K562 (cell line): Measurements from ENCODE around the gene CHCHD4.

Source experiments
- CEBPB ChIP-seq: fragments of 450-650 bp; IDR thresholded peaks from 2 replicates; pipeline ENCODE4 v1.6.1; 2016; ENCODE audit warnings: missing genetic modification characterization, missing compliant biosample characterization
- ETV6 ChIP-seq, 3 experiments: fragments of 150-350 bp in 1 of 3; sonication (generic) in 1 of 3; formaldehyde crosslinking in 1 of 3; IDR thresholded peaks; 2 replicates each; pipeline versions ENCODE4 v1.6.1 to v1.8.0; 2014 to 2022; ENCODE audit warnings: borderline replicate concordance in 2 of 3, low read depth in 2 of 3, antibody characterized with exemption in 1 of 3, low read length in 1 of 3, mild to moderate bottlenecking in 1 of 3, missing genetic modification reagents in 1 of 3
- HLTF ChIP-seq: fragments of 450-650 bp; IDR thresholded peaks from 2 replicates; pipeline ENCODE4 v1.6.1; 2016
- HOXB6 ChIP-seq: fragments of 250-450 bp; sonication (Bioruptor Pico); IDR thresholded peaks from 2 replicates; pipeline ENCODE4 v1.5.1; 2022; ENCODE audit warnings: mild to moderate bottlenecking, borderline replicate concordance
- MAFG ChIP-seq: fragments of 450-650 bp; conservative IDR thresholded peaks from 2 replicates; pipeline ENCODE4 v1.6.1; 2016; ENCODE audit warnings: missing genetic modification characterization, missing compliant biosample characterization
- POLR2AphosphoS5 ChIP-seq: IDR thresholded peaks from 2 replicates; pipeline ENCODE4 v1.6.1; 2011; ENCODE audit warnings: mild to moderate bottlenecking, low read depth, low read length, moderate library complexity; ENCODE audit not compliant: control insufficient read depth, insufficient read depth
- SMAD3 ChIP-seq: fragments of 450-650 bp; formaldehyde crosslinking; conservative IDR thresholded peaks from 2 replicates; pipeline ENCODE4 v1.4.0; 2020; ENCODE audit warnings: mild to moderate bottlenecking
- TAF1 ChIP-seq: IDR thresholded peaks from 2 replicates; pipeline ENCODE4 v1.6.1; 2011; ENCODE audit warnings: mild to moderate bottlenecking, low read length, moderate library complexity; ENCODE audit not compliant: insufficient read depth, control insufficient read depth, severe bottlenecking; ENCODE audit errors: extremely low read depth
- TF ChIP-seq, protein P1 (sequence below), 3 experiments: IDR thresholded peaks in 2 of 3; conservative IDR thresholded peaks in 1 of 3; 2 replicates each; pipeline ENCODE4 v1.5.1; 2011 to 2012; ENCODE audit warnings: low read length in 3 of 3, mild to moderate bottlenecking in 3 of 3, control low read depth in 2 of 3, improper control_type of control experiment in 1 of 3, inconsistent platforms in 1 of 3, low read depth in 1 of 3, mixed read lengths in 1 of 3, moderate library complexity in 1 of 3; ENCODE audit not compliant: insufficient read depth in 2 of 3
- TF ChIP-seq, protein P2 (sequence below): fragments of 200-800 bp; sonication (Bioruptor generic); IDR thresholded peaks from 2 replicates; pipeline ENCODE4 v1.6.1; 2016; ENCODE audit warnings: missing genetic modification characterization, missing compliant biosample characterization
- TF ChIP-seq, protein P3 (sequence below): IDR thresholded peaks from 3 replicates; pipeline ENCODE4 v1.6.1; 2011; ENCODE audit warnings: borderline replicate concordance, mild to moderate bottlenecking; ENCODE audit not compliant: insufficient read length, insufficient read depth
- TF ChIP-seq, protein P4 (sequence below), 2 experiments: fragments of 450-650 bp in 1 of 2; sonication (generic) in 1 of 2; formaldehyde crosslinking in 1 of 2; IDR thresholded peaks in 1 of 2; conservative IDR thresholded peaks in 1 of 2; 2 replicates each; pipeline versions ENCODE4 v1.6.1 to v1.8.1; 2016 to 2023; ENCODE audit warnings: mild to moderate bottlenecking in 2 of 2, moderate library complexity in 2 of 2, inconsistent platforms in 1 of 2, missing genetic modification reagents in 1 of 2
- TF ChIP-seq, protein P5 (sequence below): fragments of 450-650 bp; formaldehyde crosslinking; IDR thresholded peaks from 2 replicates; pipeline ENCODE4 v1.4.0; 2022; ENCODE audit warnings: missing genetic modification characterization

DNA sequence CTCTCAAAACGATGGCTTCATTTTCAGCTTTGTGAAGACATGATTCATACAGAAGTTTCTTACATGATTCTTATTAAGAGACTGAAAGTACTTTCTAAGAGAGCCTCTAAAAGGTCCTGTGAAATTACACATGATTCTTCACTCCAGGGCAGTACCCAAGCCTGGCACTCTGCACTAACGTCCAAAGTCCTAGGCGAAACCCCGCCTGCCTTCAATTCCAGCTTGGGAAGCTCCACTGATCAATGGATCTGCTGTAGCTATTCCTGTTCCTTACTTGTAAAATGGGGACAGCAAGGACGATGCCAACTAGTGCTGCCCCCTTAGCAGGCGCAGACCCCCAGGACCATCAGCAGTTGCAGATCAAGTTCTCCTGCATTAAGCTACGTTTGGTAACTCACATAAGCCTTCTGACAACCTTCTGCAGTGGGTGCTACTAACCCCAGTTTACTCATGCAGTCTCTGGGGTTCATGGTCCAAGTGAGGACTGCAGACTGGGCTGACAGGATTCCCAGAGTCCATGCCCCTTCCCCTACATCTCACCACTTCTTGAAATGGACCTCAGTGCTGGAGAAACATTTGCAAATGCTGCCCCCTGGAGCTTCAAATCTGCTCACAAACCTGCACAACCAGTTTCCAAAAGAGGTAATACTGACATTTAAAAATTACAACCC is 10.6 kb downstream of the CHCHD4 start:
- TF ChIP-seq, protein P1, sequence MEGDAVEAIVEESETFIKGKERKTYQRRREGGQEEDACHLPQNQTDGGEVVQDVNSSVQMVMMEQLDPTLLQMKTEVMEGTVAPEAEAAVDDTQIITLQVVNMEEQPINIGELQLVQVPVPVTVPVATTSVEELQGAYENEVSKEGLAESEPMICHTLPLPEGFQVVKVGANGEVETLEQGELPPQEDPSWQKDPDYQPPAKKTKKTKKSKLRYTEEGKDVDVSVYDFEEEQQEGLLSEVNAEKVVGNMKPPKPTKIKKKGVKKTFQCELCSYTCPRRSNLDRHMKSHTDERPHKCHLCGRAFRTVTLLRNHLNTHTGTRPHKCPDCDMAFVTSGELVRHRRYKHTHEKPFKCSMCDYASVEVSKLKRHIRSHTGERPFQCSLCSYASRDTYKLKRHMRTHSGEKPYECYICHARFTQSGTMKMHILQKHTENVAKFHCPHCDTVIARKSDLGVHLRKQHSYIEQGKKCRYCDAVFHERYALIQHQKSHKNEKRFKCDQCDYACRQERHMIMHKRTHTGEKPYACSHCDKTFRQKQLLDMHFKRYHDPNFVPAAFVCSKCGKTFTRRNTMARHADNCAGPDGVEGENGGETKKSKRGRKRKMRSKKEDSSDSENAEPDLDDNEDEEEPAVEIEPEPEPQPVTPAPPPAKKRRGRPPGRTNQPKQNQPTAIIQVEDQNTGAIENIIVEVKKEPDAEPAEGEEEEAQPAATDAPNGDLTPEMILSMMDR (IDR thresholded peaks at IDR 0.05 in 2 of 3, conservative IDR thresholded peaks at IDR 0.05 in 1 of 3; ENCODE audit: insufficient read depth in 2 of 3, low read depth in 1 of 3, low read length in 3 of 3): peak; percentile 18 to 59 (median 45); a peak in 5 of 6 replicates
- TF ChIP-seq ETV6 (IDR thresholded peaks at IDR 0.05; ENCODE audit: borderline replicate concordance in 1 of 2, low read depth in 2 of 2, low read length in 1 of 2) (no peak), ETV6 (CRISPR knock-in tag; IDR thresholded peaks at IDR 0.05; ENCODE audit: borderline replicate concordance) (no peak), CEBPB (no peak), TAF1 (no peak), MAFG (tag) (no peak), HOXB6 (no peak), POLR2AphosphoS5 (no peak), SMAD3 (no peak), HLTF (no peak)
- TF ChIP-seq, protein P2, sequence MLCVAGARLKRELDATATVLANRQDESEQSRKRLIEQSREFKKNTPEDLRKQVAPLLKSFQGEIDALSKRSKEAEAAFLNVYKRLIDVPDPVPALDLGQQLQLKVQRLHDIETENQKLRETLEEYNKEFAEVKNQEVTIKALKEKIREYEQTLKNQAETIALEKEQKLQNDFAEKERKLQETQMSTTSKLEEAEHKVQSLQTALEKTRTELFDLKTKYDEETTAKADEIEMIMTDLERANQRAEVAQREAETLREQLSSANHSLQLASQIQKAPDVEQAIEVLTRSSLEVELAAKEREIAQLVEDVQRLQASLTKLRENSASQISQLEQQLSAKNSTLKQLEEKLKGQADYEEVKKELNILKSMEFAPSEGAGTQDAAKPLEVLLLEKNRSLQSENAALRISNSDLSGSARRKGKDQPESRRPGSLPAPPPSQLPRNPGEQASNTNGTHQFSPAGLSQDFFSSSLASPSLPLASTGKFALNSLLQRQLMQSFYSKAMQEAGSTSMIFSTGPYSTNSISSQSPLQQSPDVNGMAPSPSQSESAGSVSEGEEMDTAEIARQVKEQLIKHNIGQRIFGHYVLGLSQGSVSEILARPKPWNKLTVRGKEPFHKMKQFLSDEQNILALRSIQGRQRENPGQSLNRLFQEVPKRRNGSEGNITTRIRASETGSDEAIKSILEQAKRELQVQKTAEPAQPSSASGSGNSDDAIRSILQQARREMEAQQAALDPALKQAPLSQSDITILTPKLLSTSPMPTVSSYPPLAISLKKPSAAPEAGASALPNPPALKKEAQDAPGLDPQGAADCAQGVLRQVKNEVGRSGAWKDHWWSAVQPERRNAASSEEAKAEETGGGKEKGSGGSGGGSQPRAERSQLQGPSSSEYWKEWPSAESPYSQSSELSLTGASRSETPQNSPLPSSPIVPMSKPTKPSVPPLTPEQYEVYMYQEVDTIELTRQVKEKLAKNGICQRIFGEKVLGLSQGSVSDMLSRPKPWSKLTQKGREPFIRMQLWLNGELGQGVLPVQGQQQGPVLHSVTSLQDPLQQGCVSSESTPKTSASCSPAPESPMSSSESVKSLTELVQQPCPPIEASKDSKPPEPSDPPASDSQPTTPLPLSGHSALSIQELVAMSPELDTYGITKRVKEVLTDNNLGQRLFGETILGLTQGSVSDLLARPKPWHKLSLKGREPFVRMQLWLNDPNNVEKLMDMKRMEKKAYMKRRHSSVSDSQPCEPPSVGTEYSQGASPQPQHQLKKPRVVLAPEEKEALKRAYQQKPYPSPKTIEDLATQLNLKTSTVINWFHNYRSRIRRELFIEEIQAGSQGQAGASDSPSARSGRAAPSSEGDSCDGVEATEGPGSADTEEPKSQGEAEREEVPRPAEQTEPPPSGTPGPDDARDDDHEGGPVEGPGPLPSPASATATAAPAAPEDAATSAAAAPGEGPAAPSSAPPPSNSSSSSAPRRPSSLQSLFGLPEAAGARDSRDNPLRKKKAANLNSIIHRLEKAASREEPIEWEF: no peak
- TF ChIP-seq, protein P3, sequence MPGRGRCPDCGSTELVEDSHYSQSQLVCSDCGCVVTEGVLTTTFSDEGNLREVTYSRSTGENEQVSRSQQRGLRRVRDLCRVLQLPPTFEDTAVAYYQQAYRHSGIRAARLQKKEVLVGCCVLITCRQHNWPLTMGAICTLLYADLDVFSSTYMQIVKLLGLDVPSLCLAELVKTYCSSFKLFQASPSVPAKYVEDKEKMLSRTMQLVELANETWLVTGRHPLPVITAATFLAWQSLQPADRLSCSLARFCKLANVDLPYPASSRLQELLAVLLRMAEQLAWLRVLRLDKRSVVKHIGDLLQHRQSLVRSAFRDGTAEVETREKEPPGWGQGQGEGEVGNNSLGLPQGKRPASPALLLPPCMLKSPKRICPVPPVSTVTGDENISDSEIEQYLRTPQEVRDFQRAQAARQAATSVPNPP: no peak
- TF ChIP-seq, protein P4, sequence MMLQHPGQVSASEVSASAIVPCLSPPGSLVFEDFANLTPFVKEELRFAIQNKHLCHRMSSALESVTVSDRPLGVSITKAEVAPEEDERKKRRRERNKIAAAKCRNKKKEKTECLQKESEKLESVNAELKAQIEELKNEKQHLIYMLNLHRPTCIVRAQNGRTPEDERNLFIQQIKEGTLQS (IDR thresholded peaks at IDR 0.05): no peak
- TF ChIP-seq, protein P4 (CRISPR knock-in tag; conservative IDR thresholded peaks at IDR 0.05): no peak
- TF ChIP-seq, protein P5, sequence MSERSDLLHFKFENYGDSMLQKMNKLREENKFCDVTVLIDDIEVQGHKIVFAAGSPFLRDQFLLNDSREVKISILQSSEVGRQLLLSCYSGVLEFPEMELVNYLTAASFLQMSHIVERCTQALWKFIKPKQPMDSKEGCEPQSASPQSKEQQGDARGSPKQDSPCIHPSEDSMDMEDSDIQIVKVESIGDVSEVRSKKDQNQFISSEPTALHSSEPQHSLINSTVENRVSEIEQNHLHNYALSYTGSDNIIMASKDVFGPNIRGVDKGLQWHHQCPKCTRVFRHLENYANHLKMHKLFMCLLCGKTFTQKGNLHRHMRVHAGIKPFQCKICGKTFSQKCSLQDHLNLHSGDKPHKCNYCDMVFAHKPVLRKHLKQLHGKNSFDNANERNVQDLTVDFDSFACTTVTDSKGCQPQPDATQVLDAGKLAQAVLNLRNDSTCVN (CRISPR knock-in tag): no peak
